HG02870 (cell line): ENCODE data around the gene CSMD2.

Experiments
- ATAC-seq: cut with Tn5 transposase; IDR thresholded peaks from one replicate; pipeline ENCODE4 v1.9.1; 2021; ENCODE audit warnings: mild to moderate bottlenecking, moderate library complexity; ENCODE audit not compliant: unreplicated experiment

The CSMD2 gene

DNA sequence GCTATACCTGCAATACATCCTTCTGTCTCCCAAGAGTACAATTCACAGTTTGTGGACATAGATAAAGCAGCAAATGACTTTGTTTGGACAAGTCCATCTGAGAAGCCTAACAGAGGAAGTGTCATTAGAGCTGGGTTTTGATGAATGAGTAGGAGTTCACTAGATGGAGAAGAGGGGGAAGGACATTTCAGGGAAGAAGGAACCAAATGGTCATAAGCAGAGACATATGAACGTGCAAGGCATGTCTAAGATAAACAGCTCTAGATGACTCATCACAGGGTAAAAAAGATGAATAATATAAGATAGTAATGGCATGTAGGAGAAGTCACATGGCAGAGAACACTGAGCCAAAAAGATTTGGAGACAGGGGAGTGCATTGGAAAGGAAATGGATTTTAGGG is 246.7 kb downstream of the CSMD2 start:
- ATAC-seq = no peak

DNA sequence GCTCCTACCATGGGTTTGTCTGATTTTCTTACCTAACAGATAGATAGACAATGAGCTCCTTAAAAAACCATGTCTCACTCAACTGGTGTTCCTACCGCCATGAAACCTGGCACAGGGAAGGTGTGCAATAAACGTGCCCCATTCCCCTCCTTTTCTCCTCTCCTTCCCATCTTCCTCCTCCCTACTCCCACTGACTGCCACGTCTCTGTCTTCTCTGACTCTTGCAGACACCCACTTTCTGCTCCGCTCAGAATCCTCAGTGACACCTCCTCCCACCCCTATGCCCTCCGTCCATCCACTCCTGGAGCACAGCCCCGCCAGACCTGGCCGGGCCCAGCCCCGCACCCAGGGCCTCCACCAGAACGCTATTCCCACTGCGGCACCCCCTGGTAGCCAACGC is 248.2 kb downstream of the CSMD2 start:
- ATAC-seq = no peak

DNA sequence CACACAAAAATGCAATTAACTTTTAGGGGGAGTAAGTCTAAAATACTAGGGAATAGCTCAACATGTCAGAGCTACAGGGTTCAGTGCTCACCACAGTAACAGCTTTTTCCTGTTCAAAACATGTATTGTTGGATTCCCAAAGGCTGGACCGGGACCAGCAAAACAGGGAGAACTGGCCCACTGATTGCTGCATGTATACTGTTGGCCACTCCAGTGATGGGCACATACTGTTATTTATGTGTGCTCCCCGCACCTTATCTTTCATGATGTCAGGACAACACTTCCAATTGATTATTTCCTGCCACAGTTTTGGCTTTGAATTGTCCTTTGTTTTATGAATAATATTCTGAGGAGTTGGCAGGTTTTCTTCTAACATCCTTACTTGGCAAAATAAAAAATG is 250.5 kb downstream of the CSMD2 start:
- ATAC-seq = no peak

DNA sequence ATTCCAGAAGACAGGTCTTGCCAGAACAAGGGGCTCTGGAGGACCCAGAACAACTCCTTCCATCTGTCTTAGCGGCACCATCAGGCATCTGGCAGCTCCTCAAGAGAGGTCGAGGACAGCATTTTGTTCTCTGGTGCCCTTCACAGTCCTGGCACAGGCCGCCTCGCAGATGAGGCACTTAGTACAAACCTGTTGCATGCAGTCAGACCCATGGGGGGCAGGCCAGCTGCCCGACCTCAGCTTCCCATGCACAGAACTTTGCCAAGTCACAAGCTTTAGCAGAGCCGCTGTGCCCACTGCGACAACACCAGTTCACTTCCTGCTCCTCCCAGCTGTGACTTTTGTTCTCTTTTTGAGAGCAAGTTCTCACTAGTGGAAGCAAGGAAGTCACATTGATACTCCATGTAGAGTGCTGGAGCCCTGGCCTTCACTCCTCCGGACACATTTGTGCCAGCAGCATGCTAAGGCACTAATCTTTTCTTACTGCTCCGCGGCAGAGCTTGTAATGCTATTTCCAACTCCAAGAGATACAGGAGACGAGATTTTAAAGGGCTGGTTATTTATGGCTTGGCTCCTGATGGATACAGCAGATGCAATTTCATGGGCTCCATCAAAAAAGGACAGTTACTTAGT is 256.6 kb downstream of the CSMD2 start:
- ATAC-seq = no peak

DNA sequence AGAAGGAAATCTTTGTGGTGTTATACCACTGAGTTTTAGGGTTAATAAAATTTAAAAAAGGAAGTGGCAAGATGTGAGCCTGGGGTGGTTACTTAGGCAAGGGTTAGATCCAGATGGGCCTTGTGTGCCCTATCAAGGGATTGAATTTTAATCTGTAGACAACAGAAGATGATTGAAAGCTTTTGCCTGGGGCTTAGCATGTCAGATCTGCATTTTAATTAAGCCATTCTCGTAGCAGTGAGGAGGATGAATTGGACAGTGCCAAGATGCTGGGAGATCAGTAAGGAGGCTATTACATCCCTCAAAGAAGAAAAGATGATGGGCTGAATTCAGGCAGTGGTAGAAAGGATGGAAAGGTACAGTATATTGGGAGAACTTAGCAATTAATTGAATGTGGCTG is 258.9 kb downstream of the CSMD2 start:
- ATAC-seq = no peak

DNA sequence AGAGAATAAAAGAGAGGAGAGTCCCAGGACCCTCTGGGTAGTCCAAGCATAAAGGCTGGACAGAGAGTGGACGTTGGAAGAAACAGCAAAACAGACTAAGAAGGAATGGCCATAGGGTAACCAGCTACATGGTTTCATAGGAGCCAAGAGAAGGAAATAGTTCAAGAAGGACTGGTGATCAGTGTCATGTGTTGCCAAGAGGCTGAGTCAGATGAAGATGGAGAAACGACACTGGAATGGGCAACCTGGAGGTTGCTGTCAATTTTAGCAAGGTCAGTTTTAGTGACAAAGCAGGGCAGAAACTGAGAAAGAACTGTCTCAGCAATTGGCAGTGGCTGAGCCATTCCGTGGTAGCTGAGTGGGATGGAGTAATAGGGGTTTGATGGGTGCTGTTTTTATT is 259.8 kb downstream of the CSMD2 start:
- no peak for ATAC-seq

DNA sequence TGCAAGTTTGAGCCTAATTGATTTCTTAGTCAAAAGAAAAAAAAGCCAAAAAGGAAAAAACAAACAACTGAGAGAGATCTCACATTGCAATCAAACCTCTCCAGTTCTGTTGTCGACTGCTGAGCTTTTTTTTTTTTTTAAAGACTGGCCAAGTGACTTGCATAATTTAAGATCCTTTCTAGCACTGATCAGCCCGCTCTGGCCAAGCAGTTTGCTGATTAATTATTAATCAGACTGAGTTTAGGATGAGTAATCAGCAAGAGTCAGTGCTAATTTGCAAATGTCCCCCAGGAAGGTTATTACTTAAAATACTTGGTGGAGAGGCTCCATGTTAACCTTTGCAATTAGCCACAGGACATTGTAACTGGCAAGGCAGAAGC is 261.8 kb downstream of the CSMD2 start:
- ATAC-seq = no peak

DNA sequence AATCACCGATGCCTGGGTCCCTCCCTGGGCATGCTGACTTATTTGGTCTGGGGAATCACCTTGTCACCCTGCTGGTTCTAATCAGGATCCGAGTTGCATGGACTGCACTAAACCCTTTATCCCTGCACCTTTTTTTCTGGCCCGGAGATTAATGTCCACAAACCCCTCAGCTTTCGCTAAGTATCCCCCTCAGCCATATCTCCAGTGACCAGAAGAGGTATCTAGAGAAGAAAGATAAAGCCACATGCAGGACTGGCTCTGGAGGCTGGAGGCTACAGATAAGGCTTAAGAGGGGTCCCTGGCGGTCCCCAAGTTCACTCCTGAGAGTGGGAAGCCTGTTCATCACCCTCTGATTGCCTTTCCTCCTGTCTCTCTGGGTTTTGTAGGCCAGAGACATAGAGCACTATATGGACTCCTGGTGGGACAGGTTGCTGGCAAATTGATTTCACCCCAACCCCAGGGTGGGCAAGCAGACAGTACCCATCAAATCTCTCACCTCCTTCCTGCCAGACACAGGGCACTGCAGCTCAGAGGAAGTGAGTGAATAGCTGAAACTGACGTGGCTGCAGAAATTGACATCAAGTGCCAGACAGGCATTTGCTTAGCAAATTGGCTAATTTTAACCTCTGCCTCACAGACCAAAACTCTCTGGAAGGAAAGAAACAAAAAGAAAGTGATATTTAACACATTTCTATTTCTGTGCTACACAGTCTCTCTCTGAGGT is 262.4 kb downstream of the CSMD2 start:
- no peak for ATAC-seq

DNA sequence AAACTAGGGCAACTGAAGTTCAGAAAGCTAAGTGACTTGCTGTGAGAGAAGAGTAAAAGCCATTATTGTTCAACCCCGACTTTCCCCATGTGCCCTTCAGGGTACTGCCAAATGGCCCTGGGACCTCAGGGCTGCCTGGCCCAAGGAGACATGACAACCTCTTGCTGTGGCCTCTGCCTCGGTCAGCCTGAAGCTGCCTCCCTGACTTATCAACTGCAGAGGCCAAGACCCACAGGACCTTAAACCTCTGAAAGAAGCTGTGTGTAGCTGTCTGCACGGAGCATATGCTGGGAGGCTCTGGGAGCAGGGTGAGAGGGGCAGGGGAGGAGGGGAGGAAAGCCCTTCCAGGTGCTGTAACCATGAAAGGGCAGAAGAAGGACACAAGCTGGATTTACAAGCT is 265.3 kb downstream of the CSMD2 start:
- ATAC-seq = no peak

DNA sequence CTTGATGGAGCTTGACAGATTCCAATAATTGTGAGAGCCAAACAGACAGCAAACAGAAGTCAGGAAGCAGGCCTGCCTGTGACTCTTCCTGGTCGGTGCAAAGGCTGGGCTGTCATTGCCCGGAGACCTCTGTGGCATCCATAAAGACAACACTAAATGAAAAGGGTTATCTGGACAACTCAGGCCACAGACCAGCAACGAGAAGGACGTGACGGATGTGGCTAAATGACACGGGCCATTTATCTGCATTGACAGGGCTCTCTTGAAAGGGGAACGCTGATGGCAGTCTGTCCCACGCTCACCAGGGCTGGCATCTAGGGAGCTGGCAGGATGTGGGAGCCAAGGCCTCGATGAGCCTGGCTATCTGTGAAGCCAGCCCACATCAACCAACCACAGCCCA is 266.1 kb downstream of the CSMD2 start:
- no peak for ATAC-seq

DNA sequence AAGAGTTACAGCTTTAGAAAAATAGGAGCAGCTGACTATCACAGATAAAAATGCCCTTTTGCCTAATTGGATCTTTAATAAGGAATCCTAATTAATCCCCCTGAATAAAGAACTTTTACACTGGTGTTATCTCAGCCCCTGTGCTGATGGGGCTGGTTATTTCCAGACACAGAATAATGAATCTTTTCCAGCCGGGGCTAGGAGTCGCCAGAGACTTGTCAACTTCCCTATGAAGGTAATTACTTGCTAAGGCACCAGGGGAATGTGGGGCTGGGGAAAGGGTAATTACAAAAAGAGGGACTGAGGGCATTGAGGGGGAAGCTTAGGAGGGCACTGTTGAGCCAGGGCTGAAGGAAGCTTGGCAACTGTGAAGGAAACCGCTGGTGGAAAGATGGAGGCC is 266.6 kb downstream of the CSMD2 start:
- ATAC-seq = no peak

DNA sequence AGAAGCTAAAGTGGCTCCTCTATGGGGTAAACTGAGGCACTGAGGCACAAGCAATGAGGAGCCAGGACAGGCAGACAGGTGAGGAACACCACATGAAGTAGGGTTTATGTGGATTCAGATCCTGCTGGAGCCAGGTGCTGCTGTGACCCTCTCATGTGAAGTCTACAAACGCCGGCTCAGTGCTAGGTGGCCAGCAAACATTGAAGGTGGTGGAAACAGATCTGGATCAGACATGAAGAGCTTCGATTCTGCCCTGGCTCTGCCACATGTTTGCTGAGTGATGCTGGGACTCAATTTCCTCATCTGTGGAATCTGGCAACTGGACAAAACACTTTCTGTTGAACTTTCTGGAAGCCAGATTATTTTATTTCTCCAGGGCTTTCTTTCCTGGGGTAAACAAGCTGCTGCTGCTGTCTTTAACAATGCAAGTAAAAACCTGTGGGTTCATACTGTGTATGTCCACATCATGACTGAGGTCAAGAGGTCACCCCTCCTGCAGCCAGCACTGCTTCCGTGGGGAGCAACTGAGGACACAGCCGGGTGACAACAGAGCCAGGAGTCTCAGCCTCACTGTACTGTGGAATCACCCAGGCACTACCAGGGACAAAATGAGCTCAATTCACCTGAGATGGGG is 267.8 kb downstream of the CSMD2 start:
- no peak for ATAC-seq

DNA sequence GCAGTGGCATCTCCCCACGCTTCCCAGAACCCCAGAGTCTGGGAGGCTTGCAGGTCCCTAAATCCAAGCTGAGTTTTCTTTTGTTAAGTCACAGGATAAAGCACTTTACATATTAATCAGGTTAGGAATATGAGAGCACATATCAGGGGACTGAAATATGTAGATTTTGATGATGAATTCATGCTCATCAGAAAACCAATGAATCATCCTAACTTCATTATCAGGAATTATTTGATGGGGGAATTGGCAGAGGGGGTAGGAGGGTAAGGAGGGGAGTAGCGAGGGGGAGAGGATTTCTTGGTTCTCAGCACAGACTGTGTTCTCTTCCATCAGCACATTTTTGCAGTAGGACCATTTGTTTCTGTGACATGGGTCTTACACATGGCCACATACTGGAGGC is 269.1 kb downstream of the CSMD2 start:
- ATAC-seq = no peak

DNA sequence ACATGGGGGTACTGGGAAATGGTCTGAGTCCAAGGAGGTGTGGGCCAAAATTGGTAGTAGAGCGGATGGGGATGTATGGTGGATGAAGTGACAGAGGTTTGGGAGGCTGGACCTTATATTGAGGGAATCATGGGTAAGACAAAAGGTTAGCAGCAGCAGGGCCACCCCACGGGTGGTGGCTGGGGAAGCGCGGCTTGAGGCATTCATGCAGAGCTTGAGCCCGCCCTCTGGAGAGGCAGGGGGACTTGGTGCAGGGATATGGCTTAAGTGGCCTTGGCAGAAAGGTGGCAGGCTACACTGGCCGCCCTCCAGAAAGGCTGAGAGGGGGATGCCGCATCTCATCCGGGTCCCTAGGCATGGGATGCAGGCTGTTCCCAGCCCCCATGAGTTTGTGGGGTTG is 269.6 kb downstream of the CSMD2 start:
- no peak for ATAC-seq

DNA sequence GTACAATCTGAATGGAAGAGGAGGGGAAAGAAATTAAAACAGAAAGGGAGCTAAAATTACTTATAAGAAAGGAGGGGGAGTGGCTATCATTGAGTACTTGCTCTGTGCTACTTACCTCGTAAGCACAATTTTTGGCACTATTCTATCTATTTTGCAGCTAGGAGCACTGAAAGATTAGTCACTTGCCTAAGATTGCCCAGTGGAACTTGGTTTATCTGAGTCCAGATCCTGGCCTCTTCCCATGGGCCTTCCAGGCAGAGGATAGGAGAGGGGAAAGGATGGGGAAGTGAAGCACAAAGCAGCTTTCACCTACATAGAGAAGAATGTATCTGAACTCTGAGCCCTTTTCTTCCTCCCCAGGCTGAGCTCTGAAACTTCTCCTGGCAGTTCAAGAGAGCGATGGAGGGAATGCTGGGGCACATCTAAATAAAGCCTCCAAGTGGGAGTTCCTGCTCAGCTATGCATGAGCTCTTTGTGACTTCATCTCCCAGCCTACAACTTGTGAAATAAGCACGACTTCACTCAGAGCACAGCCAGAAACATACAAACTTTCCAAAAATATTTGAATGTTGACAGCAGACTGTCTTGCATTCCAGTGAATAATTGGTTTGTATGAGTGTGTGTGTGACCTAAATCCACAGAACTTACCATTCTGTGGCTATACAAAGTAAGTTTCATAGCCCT is 271.7 kb downstream of the CSMD2 start:
- ATAC-seq = no peak

DNA sequence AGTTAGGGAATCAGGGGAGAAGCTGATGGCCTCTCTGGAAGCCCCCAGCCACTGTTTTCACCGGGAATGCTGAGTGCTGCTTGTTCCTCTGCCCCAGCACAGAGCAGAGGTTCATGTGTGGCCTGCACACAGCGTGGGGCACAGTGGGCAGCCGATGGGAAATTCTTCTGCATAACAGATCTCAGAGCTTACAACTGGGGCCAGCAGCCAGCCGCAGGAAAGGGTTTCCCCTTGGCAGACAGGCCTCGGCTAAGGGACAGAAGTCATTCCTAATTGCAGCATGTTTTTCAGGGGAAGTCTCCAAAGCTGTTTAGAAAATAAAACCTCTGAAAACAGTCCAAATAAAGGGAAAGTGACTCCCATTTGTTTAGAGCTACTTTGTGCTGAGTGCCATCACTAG is 278.5 kb downstream of the CSMD2 start:
- ATAC-seq = no peak

DNA sequence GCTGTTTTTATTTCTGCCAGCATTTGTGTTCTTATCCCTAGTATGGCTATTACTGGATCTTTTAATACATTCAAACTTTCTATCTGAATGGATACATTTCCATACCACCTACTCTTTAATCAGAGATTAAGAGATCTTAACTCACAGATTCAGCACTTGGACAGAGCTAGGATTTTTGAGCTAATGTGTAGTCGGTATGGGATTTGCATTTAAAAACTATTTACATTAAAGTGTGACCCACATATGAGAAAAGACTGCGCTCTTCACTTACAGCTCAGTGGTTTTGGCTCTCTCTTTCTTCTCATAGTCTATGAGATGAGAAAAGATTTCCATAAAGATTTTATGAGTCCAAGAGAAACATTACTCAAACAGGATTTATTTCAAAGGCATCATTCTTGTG is 284.7 kb downstream of the CSMD2 start:
- no peak for ATAC-seq

DNA sequence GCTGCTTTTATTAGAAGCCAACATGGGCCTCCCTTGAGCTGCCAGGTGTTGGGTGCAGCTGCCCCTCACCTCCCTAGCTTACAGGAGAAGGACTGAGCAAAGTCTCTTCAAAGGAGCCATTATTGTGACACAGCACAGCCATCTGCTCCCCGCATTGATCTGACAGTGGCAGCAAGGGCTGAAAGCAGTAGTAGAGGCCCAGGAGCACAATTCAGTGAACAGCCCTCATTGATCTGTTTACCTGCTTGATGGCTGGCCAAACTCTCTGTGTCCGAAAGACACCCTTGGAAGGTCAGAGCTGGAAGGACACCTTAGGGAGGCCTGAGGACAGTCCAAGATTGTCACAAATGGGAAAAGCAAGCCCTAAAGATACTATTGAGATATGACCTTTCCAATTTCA is 286.6 kb downstream of the CSMD2 start:
- ATAC-seq = no peak

DNA sequence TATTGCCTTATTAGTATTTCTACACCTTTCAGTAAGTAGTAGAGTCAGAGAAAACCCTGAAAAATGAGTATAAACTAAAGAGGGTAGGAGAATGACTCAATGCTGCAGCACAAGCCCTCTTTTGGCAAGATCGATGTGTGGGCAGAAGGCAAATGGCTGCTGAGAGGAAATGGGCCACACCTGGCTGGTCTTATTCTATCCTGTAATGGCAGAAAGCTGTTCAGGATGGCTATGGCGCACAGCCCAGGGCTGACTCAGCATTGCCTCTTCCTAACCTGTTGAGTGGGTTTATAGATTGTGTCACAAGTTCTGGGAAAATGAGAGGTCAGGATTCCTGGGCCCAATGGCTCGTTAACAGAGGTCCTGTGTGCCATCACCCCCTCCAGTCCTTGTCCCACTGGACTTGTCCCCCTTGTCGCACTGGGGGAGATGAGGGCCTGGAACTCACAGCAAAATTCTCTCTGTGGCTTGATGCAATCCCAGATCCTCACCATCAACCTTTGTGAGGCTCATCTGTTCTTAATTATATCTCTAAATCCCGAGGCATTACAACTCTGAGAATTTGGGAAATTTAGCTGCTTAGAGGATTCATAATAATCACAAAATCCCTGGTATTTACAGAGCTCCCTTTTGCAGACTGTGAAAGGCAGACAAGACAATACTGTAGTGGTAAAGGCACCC is 287.9 kb downstream of the CSMD2 start:
- ATAC-seq = no peak

DNA sequence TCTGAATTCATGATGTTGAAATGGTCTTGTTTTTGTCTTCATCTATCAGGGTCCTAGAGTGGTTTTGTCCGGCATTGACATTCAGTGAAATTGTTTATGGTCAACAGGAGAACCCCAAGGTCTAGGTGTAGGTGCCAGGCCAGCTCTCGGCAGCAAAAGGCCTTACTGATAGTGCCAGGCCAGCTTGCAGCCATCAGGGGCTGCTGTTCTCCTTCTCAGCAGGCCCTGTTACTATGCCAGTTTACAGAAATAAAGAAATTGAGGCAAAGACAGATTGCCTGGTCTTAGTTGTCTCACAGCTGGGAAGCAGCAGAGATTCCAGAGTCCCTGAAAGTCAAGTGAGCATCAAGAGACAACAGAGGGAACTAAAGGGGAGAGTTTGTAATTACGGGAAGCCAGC is 289.2 kb downstream of the CSMD2 start:
- no peak for ATAC-seq

DNA sequence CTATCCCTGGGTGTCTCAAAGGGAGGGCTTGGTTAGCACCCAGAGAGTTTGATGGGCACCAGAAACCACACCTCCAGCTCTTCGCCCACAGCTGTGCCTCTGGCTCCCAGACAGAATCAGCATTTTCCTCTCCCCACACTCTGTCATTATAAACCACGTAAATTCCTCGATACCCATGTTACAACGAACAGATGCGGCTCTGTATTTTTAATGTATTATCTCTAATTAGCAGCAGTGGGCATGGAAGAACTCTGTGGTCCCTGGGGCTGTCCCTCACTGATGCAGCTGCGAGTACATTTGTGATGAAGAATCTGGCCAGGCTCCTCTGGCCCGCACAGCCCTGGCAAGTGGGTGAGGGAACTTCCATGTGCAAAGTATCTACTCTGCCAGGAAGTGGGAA is 290.4 kb downstream of the CSMD2 start:
- ATAC-seq = no peak
